GM18508 (cell line): ENCODE data around the gene S100P.
"Not testable (repeated sequence)": the region's sequence is repeated elsewhere in the genome, so short reads cannot be mapped to it uniquely, and the experiment has no call there.

ENCODE experiments used
- ATAC-seq: cut with Tn5 transposase; IDR thresholded peaks from one replicate; pipeline ENCODE4 v1.9.1; 2021; ENCODE audit warnings: moderate number of reproducible peaks; ENCODE audit not compliant: insufficient read depth, unreplicated experiment

S100P gene

DNA sequence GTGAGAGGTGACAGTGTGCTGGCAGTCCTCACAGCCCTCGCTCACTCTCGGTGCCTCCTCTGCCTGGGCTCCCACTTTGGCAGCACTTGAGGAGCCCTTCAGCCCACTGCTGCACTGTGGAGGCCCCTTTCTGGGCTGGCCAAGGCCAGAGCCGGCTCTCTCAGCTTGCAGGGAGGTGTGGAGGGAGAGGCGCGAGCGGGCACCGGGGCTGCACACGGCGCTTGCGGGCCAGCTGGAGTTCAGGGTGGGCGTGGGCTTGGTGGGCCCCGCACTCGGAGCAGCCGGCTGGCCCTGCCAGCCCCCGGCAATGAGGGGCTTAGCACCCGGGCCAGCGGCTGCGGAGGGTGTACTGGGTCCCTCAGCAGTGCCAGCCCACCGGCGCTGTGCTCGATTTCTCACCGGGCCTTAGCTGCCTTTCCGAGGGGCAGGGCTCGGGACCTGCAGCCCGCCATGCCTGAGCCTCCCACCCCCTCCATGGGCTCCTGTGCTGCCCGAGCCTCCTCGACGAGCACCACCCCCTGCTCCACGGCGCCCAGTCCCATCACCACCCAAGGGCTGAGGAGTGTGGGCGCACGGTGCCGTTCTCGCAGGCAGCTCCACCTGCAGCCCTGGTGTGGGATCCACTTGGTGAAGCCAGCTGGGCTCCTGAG is 21.0 kb upstream of the S100P start:
- ATAC-seq: not testable (repeated sequence)

DNA sequence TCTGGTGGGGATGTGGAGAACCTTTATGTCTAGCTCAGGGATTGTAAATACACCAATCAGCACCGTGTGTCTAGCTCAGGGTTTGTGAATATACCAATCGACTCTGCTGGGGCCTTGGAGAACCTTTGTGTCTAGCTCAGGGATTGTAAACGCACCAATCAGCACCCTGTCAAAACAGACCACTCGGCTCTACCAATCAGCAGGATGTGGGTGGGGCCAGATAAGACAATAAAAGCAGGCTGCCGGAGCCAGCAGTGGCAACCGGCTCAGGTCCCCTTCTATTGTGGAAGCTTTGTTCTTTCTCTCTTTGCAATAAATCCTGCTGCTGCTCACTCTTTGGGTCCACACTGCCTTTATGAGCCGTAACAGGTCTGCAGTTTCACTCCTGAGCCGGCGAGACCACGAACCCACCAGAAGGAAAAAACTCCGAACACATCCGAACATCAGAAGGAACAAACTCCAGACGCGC is 20.5 kb upstream of the S100P start:
- ATAC-seq: not testable (repeated sequence)

DNA sequence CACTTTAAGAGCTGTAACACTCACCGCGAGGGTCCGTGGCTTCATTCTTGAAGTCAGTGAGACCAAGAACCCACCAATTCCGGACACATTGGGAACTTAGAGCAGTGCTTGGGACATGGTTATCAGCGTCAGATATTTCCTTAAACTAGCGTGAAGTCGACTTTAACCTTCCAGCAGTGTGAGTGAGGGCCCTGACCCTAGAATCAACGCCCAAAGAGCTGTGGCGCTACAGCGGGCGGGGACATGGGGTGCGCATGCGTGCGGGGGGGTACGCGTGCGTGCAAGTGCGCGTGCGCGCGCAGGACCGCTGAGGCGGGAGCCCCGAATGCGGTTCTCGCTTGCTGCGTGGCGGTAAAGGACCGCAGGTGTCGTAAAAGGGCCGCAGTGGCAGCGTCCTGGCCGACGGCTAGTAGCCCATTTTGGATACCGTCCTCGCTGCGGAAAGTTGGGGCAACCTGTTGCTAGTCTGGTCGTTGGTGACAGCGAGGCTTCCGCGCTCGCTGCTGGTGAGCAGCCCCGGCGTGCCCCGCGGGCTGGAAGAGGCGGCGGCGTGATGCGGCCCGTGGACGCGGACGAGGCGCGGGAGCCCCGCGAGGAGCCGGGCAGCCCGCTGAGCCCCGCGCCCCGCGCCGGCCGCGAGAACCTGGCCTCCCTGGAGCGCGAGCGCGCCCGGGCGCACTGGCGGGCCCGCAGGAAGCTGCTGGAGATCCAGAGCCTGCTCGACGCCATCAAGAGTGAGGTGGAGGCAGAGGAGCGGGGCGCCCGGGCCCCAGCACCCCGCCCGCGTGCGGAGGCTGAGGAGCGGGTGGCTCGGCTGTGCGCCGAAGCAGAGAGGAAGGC is 19.8 kb upstream of the S100P start:
- ATAC-seq: peak; percentile 64

- peak; percentile 26 for ATAC-seq
Measured at GRCh38 chr4:6674500-6675149, 19.1 kb upstream of the S100P start.

DNA sequence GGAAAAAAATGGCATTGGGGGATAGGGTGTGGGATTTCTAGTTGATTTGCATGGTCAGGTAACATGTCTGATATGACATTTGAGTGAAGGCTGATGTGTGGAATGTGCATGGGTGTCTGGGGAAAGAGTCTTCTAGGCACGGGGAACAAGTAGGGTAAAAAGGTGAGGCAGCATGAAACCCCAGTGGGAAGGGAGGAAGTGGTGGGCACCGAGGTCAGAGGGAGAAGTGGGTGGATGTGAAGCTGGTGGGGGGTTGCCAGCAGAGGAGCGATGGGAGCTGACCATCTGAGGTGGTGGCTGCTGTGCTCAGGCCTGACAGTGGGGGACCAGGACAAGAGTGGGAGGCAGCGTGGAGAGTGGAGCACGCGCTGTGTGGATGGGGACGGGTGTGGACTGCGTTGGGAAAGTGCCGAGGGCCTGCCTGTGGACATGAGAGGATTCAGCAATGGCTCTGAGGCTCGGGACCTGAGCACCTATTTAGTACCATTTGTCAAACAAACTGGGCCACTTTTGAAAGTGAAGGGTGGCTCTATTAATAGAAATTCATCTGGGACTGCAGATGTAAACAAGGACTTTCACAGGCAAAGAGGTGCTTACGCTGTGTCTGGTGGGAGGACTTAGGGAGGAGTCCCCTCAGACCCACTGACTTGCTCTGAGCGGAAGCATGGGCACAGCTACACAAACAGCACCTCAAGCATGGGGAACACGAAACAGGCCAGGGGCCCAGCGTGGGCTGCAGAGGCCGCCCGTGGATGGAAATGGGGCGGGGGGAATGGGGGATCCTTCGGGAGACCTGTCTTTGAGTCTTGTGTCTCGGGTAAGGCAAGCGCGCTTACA is 16.7 kb upstream of the S100P start:
- no peak for ATAC-seq

- no peak for ATAC-seq
Measured at GRCh38 chr4:6680372-6681034, 13.2 kb upstream of the S100P start.

DNA sequence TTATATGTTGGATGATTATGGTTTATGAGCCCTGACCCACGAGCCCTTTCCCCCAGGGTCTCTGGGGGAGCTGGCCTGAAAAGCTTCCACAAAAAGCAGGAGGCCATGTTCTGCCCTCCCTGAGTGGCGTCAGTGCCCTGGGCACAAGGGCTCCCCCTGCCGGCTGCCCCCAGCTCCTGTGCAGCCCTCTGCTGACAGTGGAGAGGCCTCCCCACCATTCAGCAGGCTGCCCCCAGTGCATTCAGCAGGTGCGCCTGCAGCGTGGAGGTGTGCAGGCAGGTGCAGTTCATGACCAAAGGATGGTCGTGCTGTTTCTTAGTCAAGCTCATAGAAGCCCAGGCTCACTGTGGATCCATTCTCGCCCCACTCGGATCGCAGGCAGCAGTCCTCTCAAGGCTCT is 12.5 kb upstream of the S100P start:
- ATAC-seq: no peak

DNA sequence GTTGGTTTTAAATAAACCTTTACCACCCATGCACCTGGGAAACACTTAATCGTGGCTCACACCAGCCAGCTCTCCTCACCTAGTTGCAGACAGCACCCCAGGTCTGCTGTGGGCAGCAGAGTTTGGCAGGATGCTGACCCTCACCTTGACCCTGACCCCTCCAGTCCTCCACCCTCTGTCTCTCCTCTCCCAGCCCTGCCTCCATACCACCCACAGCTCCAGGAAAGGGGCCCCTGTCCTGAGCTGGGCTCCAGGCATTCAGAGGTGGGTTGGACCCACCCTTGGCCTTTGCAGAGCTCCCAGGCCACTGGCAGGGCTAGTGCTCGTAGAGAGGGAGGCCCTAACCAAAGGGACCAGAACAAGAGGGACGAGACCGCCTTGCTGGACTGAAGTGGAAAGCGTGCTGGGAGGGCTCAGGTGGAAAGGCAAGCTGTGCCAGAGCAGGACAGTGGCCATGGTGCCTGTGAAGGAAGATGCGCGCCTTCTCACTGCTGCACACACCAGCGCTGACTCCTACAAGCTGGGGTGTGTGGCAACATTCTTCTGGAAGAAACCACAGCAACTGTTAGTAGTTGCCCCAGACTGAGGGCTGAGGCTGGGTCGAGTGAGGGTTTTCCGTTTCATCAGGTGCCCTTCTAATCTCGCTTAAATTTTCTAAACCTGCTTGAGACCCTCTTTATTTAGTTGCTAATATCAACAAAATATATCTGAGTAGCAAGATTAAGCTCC is 10.7 kb upstream of the S100P start:
- ATAC-seq: no peak

DNA sequence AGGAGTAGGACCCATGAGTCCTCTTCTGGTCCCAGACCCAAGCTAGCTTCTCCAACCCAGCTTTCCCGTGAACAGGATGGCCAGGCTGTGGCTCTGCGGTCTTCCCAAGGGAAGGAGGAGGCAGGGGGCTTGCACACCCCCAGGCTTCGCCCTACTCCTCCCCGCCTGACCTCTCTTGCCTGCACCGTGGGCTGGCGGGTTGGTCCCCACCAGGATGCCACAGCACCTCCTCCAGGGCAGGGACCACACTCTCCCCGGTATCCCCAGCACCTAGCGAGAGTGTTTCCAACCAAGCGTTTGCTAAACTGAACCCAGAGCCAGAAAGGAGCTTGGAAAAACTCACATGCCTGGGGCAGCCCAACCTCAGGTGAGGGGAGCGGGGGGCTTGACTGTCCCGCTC is 9.0 kb upstream of the S100P start:
- ATAC-seq: no peak

- no peak for ATAC-seq
Measured at GRCh38 chr4:6686104-6686787, 7.4 kb upstream of the S100P start.

DNA sequence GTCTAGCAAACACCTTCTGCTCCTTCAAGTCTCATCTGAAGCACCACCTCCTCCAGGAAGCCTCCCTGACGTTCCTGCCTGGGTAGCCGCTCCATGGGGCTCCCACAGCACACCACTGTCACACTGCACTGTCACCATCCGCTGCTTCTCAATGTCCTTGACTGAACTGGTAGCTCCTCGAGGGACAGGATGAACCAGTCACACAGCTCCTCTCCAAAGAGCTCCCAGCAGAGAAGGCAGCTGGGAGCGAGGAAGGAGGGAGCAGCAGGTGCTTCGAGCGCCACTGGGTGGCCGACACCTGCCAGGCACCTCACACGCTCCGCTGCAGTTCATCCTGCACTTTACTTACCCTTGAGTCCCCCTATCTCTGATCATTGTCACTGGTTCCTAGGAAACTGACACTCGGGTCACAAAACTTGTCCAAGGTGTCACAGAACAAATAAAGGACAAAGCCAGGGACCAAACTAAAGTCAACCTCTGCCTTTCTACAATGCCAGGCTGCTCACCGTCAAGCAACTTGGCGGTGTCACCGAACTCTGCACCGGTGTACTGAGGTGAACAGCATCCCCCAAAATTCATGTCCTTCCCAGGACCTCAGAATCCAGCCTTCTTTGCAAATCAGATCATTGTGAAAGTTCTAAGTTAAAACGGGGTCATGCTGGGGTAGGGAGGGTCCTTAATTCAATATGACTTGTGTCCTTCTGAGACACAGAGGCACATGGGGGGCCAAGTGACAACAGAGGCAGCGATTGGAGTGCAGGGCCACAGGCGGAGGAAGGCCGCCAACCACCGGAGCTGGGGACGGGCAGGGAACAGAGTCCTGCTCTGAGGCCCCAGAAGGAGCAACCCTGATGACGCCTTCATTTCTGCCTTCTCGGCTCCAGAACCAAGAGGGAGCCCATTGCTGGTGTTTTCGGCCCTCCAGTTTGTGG is 5.5 kb upstream of the S100P start:
- no peak for ATAC-seq

- ATAC-seq: no peak
Measured at GRCh38 chr4:6688879-6689505, 4.7 kb upstream of the S100P start.

DNA sequence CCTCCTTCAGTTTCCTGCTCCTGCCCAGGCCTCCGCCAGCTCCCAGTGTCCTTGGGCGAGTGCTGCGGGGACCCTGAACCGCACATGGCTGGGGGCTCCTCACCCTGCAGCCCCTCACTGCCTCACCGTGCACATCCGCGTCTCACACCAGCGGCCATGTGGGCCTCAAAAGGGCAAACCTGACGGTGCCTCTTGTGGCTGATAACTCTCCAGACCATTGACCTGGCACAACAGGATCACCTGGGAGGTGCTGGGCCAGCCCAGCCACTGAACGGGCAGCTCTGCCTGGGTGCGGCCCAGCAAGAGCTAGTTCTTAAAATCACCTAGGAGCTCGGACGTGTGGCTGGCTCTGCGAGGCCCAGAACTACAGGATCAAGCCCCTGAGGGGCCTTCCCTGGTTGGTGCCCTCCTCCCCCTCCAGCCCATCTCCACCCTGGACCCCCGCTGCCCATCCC is 4.1 kb upstream of the S100P start:
- no peak for ATAC-seq

- ATAC-seq: no peak
Measured at GRCh38 chr4:6692379-6692778, 1.3 kb upstream of the S100P start.

GRCh38 chr4:6692806-6693205 is 872 bp upstream of the S100P start:
- no peak for ATAC-seq

DNA sequence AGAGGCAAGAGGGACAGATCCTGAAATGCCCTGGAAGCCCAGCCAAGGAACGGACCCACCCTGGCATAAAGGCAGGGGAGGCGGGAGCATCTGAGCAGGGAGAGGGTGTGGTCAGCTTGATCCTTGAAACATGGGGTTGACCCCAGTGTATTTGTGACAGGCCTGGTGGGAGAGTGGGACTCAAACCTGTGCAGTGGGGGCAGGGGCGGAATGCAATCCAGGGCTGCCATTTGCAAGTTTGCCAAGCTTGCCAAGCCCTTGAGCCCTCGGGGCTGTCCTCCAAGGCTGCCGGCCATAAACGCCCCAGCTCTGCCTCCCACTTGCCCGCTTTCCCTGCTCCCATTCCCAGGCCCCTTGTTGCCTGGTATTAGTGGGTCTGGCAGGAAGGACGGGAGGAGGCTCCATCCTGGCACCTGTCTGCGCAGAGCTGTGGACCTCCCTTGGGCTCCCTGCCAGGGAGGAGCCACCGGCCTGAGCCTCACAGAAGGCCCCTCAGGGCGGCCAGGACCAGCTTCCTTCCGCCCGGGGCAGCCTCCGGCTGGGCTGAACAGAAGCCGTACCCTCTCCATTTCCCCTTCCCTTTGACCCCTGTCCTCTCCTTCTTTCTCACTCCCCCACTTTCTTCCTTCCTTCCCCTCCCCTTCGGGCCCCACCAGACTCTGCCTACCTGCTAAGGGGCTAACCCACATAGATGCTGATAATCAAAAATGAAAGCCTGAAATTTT is 661 bp downstream of the S100P start:
- no peak for ATAC-seq
